Globus pallidus (tissue), 1 donor: Measurements from ENCODE around the gene FGF18.

Experiments used
- DNase-seq: peaks from one replicate; pipeline ENCODE4 v3.0.0-alpha.2; 2015; ENCODE audit warnings: low spot score

Gene FGF18

DNA sequence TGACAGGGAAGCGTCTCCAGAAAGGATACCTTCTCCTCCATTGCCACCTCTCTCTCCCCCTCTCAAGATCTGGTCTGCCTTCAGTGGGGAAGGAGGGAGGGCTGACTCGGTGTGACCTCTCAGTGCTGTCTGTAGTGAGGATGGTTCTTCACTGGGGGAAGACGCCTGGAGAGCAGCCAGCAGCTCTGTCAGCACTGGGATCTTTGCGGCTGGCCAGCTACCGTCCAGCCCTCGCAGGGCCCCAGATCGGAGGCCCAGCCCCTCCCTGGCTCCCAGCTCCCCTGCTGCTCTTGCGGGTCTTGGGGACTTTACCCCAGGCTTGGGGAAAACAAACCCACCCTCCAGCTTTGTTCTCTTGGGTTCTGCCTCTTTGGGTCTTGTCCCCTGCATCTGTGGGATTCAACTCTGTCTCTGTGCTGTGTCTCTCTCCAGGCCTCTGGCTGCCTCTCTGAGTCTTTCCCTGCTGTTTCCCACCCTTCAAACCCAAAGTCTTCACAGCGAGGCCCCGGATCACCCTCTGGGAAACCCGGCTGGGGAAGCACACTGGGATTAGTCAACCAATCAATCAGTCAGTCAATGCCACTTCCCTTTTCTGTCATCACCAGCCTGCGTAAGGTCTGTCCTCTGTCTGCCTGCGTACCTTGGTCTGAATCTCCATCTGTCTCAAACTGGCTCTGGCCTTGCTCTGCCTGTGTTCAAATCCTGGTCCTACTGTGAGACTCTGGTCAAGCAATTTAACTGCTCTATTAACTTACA lies 23.0 kb downstream of the FGF18 start:
- DNase-seq = no peak

DNA sequence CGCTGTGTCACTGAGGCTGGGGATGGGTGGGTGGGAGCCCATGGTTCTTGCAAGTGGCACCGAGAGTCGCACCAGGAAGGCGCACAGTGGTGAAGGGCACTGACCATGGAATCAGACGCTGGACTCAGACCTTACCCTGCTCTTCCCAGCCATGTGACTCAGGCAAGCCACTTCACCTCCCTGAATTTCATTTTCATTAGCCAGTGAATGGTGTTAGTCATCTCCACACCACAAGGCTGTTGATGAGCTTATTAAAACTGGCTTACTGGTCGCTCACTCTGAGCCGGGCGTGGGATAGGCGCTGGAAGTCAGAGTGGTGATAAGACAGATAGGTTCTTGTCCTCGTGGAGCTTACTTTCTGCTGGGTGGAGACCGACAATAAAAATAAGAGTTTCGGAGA lies 25.1 kb downstream of the FGF18 start:
- DNase-seq = no peak

DNA sequence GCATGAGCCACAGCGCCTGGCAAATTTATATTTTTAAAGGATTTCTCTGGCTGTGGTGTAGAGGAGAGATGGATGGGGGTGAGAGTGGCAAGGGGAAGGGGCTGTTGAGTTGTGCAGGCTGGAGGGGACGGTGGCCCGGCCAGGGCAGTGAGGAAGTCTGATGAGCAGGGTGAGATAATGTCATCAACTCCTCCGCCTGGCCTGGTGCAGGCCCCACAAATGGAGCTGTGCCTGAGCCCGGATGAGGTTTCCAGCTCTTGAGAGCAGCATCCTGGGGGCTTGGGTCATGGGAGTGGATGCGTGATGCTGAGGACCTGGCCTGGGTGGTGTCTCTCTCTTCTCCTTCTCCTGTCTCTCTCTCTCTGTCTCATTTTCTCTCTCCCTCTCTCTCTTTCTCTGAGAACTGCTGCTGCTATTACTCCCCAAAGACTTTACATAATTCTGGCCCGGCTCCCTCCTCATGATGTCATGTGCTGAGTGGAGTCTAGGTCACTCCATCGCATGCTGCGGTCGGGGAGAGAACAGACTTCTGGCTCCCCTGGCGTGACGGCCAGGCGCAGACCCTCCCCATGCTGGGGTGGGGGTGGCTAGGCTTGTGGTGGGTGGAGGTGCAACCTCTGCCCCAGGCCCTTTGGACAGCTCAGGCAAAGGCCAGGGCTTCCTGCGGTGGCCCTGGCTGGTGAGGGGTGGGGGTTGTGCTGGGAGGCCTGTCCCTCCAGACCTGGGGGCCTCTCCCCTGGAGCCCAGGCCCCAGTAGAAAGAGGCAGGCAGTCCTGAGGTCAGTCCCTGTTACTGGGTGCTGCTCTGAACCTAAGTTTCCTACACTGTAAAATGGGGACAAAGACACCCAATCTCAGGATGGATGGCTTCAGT lies 26.4 kb downstream of the FGF18 start:
- DNase-seq = no peak

DNA sequence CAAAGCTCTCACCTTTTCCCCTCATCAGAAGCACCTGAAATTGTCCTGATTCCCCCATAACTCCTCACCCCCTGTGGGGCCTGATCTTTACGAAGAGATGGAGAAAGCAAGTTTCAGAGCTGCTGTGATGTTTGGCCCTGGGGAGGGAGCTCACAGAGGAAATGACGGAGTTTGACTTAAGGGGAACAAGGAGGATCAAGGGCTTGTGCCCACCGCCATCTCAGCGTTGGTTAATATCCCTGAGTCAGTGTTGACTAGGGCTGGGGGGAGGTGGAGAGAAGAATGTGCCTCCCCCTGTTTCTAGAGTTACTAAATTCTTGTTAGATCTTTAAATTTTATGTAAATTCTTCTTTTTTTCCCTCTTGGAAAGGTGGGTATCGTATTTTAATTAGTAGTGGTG lies 27.8 kb downstream of the FGF18 start:
- no peak for DNase-seq

DNA sequence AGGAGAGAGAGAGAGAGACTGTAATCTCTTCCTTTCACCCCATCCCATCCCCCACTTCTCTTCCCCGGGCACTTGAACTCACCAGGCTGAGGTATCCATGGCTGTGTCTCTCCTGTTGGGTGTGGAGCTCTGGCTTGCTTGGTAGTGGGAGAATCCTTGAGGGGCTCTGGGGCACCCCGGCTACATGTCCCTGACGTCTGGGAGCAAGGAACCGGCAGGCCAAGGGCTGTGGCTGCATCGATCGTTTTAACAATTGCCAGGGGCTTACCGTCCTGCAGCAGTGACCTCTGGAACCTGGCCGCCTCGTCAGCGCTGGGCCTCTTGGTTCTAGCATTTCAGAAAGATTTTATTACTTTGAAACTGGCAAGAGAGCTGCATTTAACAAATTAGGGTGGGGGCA lies 30.0 kb downstream of the FGF18 start:
- DNase-seq = no peak

DNA sequence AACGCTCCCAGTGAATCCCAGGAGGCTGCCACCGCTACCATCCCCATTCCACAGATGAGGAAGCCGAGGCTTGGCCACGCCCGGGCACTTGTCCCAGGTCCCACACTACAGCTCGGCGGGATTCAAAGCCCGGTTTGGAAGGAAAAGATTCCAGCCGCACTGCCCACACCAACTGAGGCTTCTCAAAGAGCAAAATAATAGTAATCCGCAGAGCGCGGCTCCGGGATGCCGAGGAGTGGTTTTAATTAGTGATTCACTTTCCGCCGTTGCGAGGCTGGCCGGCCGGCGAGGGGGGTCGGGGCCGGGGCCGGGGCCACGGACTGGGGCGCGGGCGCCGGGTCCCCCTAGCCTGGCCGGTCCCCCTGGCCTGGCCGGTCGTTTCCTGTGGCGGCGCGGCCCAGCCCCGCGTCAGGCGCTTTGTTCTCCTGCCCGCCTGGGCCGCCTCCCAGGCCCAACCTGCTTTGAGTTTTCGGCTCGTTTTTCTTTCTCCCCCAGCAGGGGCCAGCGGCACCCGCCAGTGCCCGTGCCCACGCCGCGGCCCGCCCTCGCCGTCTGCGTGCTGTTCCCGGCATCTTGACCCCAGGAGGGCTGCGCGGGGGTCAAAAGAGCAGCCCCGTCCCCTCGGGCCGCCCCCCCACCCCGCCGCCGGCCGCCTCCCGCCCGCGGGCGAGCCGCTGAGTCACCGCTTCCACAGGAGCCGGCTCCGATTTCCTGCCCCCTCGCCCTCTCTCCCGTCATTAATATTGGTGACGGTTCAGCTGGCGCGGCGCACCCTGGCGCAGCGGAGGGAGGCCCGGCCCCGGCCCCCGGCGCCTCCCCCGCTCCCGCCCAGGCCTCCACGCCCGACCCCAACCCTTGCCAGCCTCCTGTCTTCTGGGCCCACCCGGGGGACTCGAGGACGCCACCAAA lies 31.2 kb downstream of the FGF18 start:
- no peak for DNase-seq

DNA sequence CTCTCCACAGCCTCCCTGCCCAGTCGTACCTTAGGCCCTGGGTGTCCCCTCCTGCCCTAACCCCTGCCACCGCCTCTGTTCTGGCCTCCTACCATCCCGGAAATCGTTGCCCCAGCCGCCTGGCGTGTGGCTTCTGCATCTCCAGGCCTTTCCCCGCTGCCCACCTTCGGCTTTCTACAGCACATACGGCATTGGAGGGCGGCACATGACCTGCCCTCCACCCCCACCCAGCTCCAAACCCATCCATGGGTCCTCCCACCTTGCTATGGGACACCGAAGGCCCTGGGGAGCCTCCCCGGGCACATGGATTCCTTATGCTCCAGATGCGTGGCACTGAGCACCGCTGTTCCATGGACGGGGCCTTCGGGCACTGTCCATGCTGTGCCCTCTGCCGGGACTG lies 32.0 kb downstream of the FGF18 start:
- no peak for DNase-seq

DNA sequence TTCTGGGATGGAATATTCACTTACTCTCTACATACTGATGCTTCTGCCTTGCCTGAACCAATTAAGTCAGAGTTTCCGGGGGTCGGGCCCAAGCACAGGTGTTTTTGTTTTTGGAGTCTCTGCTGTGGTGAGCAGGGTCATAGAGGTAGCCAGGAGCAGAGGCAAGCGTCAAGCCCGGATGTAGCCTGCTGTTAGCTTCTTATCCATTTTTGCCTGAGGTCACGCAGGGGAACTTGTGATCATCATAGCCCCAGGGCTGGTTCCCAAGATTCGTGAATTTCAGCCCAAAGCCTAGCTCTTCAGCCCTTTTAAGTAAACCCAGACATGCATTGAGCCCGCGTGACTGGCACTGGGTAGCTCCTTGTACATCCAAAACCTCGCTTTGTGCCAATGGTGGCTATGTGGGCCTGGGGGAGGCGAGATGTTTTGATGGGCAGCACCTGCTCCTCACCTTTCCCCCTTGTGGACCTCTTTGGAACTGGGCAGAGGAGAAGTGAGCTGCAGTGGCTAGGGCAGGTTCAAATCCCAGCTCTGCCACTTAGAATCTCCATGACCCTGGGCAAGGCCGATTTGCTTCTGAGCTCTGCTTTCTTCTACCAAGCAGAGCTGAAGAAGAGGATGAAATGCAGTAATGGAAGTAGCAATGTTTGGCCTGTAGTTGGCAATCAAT lies 33.7 kb downstream of the FGF18 start:
- DNase-seq = no peak

DNA sequence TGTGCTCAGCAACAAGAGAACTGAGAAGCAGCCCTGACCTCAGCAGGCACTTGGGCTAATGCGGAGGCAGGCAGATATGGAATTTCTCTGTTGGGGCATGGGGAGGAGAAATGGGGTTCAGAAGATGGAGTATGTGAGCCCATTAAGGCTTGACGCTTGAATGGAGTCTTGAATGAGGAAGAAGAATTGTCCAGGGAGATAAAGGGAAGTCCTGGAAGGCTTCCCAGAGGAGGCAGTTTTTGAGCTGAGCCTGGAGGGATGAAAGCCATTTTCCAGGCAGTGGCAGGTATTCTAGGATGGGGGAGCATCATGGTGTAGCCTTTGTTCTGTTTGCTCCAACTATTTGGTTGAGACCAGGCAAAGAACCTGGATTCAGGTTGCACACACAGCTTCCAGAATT lies 34.5 kb downstream of the FGF18 start:
- DNase-seq = no peak

DNA sequence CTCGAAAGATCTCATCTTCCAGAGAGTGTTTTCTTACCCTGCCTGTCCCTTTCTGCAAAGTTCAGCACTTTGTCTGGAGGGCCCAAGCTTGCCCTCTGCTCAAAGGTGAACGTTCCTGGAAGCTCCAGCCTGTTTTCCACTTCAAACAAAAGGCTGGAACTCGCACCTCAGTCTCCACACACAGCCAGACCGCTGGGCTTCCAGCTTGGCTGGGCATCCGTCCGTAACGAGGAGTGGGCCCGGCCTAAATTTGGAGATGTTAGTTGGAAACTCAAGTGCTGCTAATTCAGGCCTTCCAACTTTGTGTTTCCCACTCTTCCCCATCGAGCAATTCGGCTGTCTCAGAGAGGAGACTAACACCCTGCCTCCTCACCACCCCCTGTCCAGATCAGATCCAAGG lies 35.1 kb downstream of the FGF18 start:
- DNase-seq = no peak

DNA sequence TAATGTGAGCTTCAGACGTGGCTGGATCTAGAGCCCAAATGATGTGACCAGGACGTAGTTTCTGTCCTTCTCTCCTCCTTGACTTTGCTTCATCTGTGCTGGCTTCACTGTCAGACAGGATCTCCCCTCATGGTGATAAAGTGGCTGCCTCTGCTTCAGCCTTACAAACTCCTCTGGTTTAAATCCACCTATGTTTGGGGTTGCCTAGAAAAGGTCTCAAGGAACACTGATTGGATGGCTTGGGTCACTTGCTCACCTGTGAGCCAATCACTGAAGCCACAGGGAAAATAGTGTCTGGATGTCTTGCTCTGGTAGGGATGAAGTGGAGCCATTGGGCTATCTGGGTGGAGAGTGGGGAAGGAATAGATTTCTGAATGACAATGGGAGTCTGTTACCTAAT lies 36.1 kb downstream of the FGF18 start:
- no peak for DNase-seq

DNA sequence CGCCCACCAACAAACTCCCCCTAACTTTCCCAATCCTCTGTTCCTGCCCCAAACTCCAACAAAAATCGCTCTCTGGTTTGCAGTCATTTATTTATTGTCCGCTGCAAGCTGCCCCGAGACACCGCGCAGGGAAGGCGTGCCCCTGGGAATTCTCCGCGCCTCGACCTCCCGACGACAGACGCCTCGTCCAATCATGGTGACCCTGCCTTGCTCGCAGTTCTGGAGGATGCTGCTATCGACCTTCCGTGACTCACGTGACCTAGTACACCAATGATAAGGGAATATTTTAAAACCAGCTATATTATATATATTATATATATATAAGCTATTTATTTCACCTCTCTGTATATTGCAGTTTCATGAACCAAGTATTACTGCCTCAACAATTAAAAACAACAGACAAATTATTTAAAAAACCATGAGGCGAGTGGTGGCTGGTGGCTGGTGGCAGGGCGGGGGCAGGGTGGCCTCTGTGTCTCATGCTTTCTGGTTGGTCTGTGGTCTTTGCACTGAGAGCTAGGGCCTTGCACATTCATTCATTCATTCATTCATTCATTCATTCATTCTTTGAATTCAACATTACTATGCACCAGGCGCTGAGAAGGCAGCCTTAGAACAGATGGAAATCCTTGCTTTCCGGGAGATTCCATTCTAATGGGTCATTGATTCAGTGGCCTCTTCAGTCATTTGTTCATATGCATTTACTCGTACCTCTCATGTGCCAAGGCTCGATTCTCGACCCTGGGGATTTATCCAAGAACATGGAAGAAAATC lies 37.9 kb downstream of the FGF18 start:
- no peak for DNase-seq

DNA sequence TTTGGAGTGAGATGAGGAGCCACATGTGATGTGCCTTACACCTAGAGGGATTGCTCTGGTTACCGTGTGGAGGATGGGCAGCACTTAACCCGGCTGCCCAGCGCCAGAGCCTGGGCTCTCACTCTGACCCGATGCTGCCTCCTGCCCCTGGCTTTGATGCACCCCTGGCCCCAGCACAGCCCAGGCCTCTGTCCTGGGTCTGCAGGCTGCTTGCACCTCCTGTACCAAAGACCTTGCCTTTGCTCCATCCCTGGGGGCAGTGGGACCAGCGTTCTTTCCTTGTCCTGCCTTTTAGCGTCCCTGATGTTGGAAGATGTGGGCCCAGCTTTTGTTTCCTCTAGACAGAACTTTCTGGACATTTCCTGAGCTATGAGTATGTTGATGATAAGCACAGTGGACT lies 40.4 kb downstream of the FGF18 start:
- DNase-seq = no peak

DNA sequence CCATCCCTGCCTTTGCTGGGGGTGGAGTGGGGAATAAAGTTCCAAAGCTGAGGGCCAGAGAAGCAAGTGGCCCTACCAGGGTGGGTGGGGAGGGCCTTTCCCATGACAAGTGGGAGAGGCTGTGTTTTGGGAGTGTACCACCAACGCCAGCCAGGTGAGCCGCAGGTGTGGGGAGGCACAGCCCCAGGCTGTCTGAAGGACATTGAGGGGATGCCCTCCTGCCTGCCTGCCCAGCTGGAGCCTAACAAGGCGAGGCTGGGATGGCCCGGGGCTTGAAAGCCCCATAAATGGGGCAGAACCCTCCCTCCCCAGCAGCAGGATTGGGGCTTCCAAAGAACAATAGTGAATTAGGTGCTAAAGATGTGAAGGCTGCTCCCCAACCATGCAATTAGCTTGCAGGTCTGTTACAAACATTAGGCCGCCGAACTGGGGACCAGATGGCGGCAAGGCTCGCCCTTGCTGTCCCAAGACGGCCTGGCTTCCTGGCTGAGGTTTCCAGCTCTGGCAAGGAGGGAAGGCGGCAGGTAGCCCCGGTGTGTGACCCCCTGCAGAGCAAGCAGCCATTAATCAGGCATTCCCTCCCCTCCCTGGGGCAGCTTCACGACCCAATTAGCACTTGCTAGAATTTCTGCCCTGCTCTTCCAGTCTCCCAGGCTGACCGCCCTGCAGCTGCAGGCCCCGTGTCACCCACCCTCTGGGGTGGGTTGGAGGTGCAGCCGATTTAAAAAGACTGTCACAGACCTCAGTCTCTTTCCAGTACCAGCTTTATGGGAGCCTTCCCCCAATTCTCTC lies 42.9 kb downstream of the FGF18 start:
- DNase-seq = no peak

DNA sequence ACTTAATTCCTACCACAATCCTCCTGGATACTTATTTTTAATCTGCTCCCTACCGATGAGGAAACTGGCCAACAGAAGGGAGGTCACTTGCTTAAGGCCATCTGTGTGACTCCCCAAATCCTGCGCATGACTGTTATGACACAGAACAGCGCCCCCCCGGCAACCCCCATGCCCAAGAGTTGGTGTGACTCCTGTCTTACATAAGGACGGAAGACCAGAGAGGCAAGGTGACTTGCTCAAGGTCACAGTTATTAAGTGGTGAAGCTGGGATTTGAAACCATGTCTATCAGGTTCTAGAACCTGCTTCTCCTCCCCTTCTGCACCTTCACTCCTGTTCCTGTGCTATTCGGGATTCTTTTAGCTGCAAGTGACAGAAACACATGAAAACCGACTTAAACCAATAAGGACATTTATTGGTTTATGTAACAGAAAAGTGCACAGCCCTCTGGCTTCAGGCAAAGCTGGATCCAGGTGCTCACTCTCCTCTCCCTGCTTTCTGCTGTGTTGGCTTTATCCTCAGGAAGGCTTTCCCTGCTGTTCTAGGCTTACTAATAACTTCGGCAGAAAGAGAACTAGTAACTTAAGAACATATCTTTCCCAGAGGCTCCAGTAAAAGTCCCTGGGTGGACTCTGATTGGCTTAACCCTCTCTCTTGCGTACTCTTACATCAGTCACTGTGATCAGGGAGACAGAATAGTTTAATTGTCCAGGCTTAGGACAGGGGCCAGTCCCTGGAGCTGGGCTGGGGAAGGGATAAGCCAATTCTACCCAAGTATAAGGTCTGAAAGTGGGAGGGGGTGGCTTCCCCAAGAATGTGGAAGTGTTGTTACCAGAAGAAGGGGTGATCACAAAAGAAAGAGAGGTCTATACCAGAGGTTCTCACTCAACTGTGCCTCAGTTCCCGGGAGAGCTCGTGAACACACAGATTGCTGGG lies 43.7 kb downstream of the FGF18 start:
- DNase-seq = no peak

DNA sequence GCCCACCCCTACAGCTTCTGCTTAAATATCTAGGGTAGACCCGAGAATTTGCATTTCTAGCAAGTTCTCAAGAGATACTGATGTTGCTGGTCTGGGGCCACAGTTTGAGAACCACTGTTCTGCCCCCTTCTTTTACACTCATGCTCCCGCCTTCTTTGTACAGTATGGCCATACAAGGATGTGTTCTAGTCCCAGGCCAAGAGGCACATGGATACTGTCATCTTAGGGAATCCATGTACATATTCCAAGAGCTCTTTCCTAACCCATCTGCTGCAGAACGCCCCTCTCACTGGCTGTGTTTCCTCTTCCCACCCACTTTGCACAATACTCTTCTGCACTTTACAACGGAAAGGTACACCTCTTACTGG lies 44.4 kb downstream of the FGF18 start:
- no peak for DNase-seq

DNA sequence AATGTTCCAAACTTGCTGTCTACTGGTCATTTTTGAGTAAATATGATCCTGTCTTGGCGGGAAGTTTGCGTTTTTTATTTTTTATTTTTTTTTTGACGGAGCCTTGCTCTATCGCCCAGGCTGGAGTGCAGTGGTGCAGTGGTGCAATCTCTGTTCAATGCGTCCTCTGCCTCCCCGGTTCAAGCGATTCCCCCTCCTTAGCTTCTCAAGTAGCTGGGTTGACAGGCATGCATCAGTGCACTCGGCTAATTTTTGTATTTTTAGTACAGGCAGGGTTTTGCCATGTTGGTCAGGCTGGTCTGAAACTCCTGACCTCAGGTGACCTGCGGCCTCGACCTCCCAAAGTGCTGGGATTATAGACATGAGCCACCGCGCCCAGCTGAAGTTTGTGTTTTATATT lies 45.4 kb downstream of the FGF18 start:
- DNase-seq = no peak

DNA sequence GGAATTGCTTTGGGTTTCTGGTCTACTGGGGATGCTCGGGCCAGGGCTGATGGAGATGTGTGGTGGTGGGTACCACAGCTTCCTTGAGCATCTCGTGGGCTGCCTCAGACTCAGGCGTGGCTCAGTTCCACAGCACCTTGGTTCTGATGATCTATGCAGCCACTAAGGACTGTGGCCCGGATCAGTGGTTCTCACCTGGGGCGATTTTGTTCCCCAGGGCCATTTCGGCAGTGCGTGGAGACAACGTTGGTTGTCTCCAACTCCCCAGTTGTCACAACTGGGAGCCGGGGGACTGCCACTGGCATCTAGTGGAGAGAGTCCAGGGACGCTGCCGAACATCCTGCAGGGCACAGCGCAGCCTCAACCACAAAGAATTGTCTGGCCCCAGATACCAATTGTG lies 47.7 kb downstream of the FGF18 start:
- no peak for DNase-seq

DNA sequence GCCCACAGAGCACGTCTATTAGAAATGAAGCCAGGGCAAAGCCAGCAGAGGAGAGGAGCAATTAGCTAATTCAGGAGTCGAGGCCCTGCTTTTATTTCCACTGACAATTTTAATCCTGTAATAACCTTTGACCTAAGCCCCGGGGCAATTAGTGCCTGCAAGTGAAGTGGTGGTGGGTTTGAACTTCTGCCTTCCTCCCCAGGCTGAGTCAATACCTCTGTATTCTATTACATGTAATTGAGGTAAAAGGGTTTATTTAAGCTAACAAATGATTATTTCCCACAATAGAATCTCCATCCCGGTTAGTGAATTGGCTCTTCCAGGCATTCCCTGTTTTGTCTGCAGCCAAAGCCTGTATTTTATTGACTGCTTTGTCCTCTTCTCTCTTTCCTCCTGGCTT lies 49.9 kb downstream of the FGF18 start:
- DNase-seq = no peak
